AG04450 (cell line): Measurements from ENCODE around the gene SMU1. TPM values are rescaled to one million over a fixed set of nuclear protein-coding genes. Genes with fewer than 3 reads are reported as not detected.

Source experiments
- CTCF ChIA-PET: fragments of 300-600, 350-600 bp; formaldehyde crosslinking; extraction: SDS; loops from one replicate; lab custom pipeline; 2022; ENCODE audit warnings: antibody characterized with exemption, inconsistent platforms; lab: Charles Lee
- POLR2A ChIA-PET: fragments of 350-600 bp; formaldehyde crosslinking; extraction: SDS; loops from one replicate; lab custom pipeline; 2021; ENCODE audit warnings: antibody characterized with exemption, inconsistent platforms; lab: Yijun Ruan, JAX
- DNase-seq: peaks from one replicate; pipeline ENCODE4 v3.0.0-alpha.2; 2011; ENCODE audit warnings: low read depth, low spot score
- H3K27ac ChIP-seq: one replicate; pipeline ENCODE4 v1.5.1; 2012; ENCODE audit warnings: low read depth, low read length, control low read depth
- H3K27me3 ChIP-seq: one replicate; pipeline ENCODE4 v1.6.0; 2012; ENCODE audit warnings: low read length; ENCODE audit not compliant: control insufficient read depth, insufficient read depth
- H3K4me3 ChIP-seq: 2 replicates; pipeline ENCODE4 v1.5.1; 2011; ENCODE audit warnings: mild to moderate bottlenecking, low read depth, low read length, control low read depth
- H3K9me3 ChIP-seq: 2 replicates; pipeline ENCODE4 v1.5.1; 2012; ENCODE audit warnings: low read length; ENCODE audit not compliant: control insufficient read depth, insufficient read depth
- CTCF ChIP-seq: IDR thresholded peaks from 2 replicates; pipeline ENCODE4 v1.5.1; 2011; ENCODE audit warnings: low read depth, low read length, control low read depth, inconsistent platforms
- polyA plus RNA-seq: library from polyadenylated mRNA; depleted of rRNA; stranded (reverse); fragments of >200 nt; gene quantifications from 2 replicates; pipeline ENCODE4 v1.2.3, GENCODE V29; 2011

The SMU1 gene
- polyA plus RNA-seq, 1 experiment, result 19.6 TPM

DNA sequence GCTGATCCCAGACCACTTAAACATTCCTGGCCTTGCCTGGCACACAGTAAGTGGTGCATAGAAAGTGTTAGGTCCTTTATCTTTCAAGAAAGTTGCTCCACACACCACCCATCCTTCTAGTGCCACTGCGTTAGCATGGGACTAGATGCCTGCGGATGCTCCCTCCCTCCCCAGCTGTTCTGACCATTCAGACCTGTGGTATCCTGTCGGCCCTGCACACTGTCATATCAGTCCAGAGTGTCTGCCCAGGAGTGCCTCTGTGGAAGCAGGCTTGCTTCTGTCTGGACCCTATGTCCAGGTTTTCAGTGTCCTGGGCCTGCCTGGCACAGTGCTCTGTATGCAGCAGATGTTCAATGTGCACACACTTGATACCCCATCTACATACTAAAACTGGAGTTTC is 38.3 kb upstream of the SMU1 start:
- Histone ChIP-seq H3K27ac (no peak overlapping the region), H3K27me3 (no peaks in the 10 kb centered on the region), H3K4me3 (no peak overlapping the region), H3K9me3 (no peaks in the 10 kb centered on the region)
- no peak for TF ChIP-seq CTCF
- DNase-seq, result no peak
- POLR2A ChIA-PET, result no interaction called here
- CTCF ChIA-PET, result no interaction called here

- TF ChIP-seq CTCF, result no peak
- Histone ChIP-seq H3K27ac (no peak overlapping the region), H3K27me3 (no peaks in the 10 kb centered on the region), H3K9me3 (no peaks in the 10 kb centered on the region), H3K4me3 (no peak overlapping the region)
- DNase-seq, result no peak
- POLR2A ChIA-PET, result no interaction called here
- CTCF ChIA-PET, result interaction anchor here (0.5 kb wide), 1 partner anchor 1030 kb away, joined by 6 read pairs; no protein-coding TSS in a partner anchor
Observed at GRCh38 chr9:33113799-33114547, 37.5 kb upstream of the SMU1 start.

DNA sequence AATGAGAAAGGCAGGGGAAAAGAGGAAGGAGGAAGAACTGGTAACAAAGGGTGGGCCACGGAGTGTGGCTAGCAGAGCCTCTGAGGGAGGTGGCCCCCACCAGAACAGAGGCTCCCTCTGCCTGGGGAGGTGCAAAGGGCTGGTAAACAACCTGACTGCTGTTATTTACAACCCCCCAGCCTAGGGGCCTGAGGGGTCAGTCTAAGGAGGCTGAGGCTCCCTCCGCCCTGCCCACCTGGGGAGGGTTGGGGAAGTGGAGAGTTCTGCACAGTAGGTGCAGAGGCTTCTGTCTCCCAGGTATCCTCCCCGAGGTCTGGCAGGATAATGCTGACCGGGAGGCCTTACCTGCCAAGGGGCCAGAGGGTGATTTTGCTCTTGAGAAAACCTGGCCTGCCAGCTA is 35.6 kb upstream of the SMU1 start:
- TF ChIP-seq CTCF, result no peak
- H3K27me3 ChIP-seq, result no peaks in the 10 kb centered on the region
- H3K27ac ChIP-seq, result no peak overlapping the region

GRCh38 chr9:33111631-33112030 is 35.2 kb upstream of the SMU1 start:
- TF ChIP-seq CTCF, result no peak

More for the DNA sequence above, 35.6 kb upstream of the SMU1 start:
- H3K4me3 ChIP-seq, result no peak overlapping the region
- CTCF ChIA-PET, result no interaction called here
- DNase-seq, result no peak
- POLR2A ChIA-PET, result no interaction called here
- no peaks in the 10 kb centered on the region for H3K9me3 ChIP-seq

DNA sequence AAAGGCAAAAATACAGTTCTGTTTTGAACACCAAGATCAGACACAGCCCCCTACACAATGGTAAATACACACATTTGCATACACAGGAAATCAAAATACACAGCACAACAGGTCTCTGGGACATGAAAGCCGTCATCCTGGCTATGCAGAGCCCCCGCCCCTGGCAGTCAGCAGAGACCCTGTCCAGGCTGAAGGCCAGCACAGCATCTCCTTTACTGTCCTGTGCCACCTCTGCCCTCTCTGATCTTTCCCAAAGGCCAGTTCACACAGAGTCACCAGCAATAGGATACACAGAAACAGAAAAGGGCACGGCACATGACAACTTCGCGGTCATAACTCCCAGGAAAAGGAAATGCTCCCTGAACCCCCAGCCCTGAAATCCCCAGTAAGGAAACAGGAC is 34.2 kb upstream of the SMU1 start:
- Histone ChIP-seq H3K27ac (no peak overlapping the region), H3K4me3 (no peak overlapping the region), H3K9me3 (no peaks in the 10 kb centered on the region), H3K27me3 (no peaks in the 10 kb centered on the region)
- no peak for DNase-seq
- no peak for TF ChIP-seq CTCF
- CTCF ChIA-PET, result no interaction called here
- POLR2A ChIA-PET, result no interaction called here

More at GRCh38 chr9:33111631-33112030, 35.2 kb upstream of the SMU1 start:
- POLR2A ChIA-PET, result no interaction called here
- H3K27me3 ChIP-seq, result no peaks in the 10 kb centered on the region
- H3K27ac ChIP-seq, result no peak overlapping the region
- H3K9me3 ChIP-seq, result no peaks in the 10 kb centered on the region
- CTCF ChIA-PET, result no interaction called here
- H3K4me3 ChIP-seq, result no peak overlapping the region
- no peak for DNase-seq
